Measurements from ENCODE around the gene IGFBPL1. TPM values are rescaled to one million over a fixed set of nuclear protein-coding genes. Genes with fewer than 3 reads are reported as not detected.

The IGFBPL1 gene
- total and polyA plus RNA-seq, 2 of the 13 experiments (the other 11 are each of a cell fraction or from before 2014, with no cell fraction given): 0.24 TPM; not detected in 1

DNA sequence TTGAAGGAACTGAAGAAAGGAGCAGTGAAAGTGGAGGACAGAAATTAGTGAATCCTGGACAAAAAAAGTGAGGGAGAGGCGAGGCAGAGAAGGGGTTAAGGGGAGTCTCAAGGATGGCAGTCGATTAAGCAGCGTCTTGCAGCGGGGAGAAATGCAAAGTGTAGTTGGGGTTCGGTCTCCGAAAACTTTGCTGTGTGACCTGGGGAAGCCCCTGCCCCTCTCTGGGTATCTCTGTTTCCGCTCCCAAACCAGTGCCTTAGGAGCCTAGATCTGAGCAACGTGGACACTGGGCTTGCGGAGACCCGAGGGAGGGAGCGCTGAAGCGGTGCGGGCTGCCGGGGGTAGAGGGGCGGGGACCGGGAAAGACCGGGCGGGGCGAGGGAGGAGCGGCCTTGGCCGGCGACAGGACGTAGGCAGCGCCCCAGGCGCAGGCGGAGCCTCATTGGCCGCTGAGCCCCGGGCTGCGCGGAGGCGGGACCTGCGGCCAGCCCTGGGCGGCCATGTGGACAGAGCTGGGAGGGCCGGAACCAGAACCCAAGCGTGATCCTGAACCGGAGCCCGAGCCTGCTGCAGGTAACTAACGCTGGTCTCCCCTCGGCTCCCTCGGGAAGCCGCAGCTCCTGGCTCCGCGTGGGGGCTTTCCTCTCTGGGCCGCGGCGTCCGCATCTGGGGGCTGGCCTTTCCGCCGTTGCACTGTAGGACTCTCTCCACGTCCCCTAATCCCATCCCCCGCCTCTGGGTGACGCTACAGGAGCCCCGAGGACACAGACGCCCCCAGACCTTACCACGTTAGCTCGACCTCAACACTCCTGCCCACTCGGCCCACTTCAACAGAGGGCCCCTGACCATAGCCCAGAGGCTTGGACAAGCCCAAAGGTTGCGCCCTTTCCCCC, 31.8 kb downstream of the IGFBPL1 start, which contains the start of gene ALDH1B1 (continued):
- TF ChIP-seq, protein P1, sequence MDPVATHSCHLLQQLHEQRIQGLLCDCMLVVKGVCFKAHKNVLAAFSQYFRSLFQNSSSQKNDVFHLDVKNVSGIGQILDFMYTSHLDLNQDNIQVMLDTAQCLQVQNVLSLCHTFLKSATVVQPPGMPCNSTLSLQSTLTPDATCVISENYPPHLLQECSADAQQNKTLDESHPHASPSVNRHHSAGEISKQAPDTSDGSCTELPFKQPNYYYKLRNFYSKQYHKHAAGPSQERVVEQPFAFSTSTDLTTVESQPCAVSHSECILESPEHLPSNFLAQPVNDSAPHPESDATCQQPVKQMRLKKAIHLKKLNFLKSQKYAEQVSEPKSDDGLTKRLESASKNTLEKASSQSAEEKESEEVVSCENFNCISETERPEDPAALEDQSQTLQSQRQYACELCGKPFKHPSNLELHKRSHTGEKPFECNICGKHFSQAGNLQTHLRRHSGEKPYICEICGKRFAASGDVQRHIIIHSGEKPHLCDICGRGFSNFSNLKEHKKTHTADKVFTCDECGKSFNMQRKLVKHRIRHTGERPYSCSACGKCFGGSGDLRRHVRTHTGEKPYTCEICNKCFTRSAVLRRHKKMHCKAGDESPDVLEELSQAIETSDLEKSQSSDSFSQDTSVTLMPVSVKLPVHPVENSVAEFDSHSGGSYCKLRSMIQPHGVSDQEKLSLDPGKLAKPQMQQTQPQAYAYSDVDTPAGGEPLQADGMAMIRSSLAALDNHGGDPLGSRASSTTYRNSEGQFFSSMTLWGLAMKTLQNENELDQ (CRISPR knock-in tag; IDR thresholded peaks at IDR 0.05; ENCODE audit: borderline replicate concordance): no peak
- 0 out of 2 replicates have a peak, but pooled peaks have one; percentile 8 for TF ChIP-seq ELF3 (CRISPR knock-in tag; IDR thresholded peaks at IDR 0.05)
- peak; percentile 54; the same call in 1 of the 2 replicates for TF ChIP-seq ZNF772 (CRISPR knock-in tag; IDR thresholded peaks at IDR 0.05)
- TF ChIP-seq, protein P2, sequence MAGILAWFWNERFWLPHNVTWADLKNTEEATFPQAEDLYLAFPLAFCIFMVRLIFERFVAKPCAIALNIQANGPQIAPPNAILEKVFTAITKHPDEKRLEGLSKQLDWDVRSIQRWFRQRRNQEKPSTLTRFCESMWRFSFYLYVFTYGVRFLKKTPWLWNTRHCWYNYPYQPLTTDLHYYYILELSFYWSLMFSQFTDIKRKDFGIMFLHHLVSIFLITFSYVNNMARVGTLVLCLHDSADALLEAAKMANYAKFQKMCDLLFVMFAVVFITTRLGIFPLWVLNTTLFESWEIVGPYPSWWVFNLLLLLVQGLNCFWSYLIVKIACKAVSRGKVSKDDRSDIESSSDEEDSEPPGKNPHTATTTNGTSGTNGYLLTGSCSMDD (CRISPR knock-in tag; IDR thresholded peaks at IDR 0.05): no peak
- TF ChIP-seq, protein P3, sequence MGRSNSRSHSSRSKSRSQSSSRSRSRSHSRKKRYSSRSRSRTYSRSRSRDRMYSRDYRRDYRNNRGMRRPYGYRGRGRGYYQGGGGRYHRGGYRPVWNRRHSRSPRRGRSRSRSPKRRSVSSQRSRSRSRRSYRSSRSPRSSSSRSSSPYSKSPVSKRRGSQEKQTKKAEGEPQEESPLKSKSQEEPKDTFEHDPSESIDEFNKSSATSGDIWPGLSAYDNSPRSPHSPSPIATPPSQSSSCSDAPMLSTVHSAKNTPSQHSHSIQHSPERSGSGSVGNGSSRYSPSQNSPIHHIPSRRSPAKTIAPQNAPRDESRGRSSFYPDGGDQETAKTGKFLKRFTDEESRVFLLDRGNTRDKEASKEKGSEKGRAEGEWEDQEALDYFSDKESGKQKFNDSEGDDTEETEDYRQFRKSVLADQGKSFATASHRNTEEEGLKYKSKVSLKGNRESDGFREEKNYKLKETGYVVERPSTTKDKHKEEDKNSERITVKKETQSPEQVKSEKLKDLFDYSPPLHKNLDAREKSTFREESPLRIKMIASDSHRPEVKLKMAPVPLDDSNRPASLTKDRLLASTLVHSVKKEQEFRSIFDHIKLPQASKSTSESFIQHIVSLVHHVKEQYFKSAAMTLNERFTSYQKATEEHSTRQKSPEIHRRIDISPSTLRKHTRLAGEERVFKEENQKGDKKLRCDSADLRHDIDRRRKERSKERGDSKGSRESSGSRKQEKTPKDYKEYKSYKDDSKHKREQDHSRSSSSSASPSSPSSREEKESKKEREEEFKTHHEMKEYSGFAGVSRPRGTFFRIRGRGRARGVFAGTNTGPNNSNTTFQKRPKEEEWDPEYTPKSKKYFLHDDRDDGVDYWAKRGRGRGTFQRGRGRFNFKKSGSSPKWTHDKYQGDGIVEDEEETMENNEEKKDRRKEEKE (IDR thresholded peaks at IDR 0.05): no peak
- no peak for TF ChIP-seq ZNF781 (CRISPR knock-in tag; IDR thresholded peaks at IDR 0.05; ENCODE audit: borderline replicate concordance, not compliant biosample characterization)
- no peak for TF ChIP-seq TCF7 (IDR thresholded peaks at IDR 0.05; ENCODE audit: low read depth)
- TF ChIP-seq, protein P4, sequence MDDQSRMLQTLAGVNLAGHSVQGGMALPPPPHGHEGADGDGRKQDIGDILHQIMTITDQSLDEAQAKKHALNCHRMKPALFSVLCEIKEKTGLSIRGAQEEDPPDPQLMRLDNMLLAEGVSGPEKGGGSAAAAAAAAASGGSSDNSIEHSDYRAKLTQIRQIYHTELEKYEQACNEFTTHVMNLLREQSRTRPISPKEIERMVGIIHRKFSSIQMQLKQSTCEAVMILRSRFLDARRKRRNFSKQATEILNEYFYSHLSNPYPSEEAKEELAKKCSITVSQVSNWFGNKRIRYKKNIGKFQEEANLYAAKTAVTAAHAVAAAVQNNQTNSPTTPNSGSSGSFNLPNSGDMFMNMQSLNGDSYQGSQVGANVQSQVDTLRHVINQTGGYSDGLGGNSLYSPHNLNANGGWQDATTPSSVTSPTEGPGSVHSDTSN (CRISPR knock-in tag; IDR thresholded peaks at IDR 0.05; ENCODE audit: borderline replicate concordance): peak; percentile 78; the same call in 1 of the 2 replicates
- TF ChIP-seq ZNF850 (CRISPR knock-in tag; conservative IDR thresholded peaks at IDR 0.05): no peak
- peak; percentile 60 for TF ChIP-seq SRSF1 (optimal IDR thresholded peaks at IDR 0.05; ENCODE audit: low read depth, low read length)
- TF ChIP-seq, protein P5, sequence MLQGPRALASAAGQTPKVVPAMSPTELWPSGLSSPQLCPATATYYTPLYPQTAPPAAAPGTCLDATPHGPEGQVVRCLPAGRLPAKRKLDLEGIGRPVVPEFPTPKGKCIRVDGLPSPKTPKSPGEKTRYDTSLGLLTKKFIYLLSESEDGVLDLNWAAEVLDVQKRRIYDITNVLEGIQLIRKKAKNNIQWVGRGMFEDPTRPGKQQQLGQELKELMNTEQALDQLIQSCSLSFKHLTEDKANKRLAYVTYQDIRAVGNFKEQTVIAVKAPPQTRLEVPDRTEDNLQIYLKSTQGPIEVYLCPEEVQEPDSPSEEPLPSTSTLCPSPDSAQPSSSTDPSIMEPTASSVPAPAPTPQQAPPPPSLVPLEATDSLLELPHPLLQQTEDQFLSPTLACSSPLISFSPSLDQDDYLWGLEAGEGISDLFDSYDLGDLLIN (CRISPR knock-in tag; IDR thresholded peaks at IDR 0.05; ENCODE audit: borderline replicate concordance): no peak; the same call in 1 of the 2 replicates
- TF ChIP-seq ZNF101 (CRISPR knock-in tag; IDR thresholded peaks at IDR 0.05; ENCODE audit: borderline replicate concordance, low read depth): no peak
- no peak for TF ChIP-seq NR2F2 (IDR thresholded peaks at IDR 0.05; ENCODE audit: borderline replicate concordance, low read depth)
- TF ChIP-seq KDM1A (CRISPR knock-in tag; IDR thresholded peaks at IDR 0.05): 0 out of 2 replicates have a peak, but pooled peaks have one; percentile 50
- peak; percentile 35; the same call in 1 of the 2 replicates for TF ChIP-seq ZNF292 (CRISPR knock-in tag; IDR thresholded peaks at IDR 0.05; ENCODE audit: borderline replicate concordance, low read depth)
- no peak for TF ChIP-seq RORA (CRISPR knock-in tag; IDR thresholded peaks at IDR 0.05)
- TF ChIP-seq SMC3 (IDR thresholded peaks at IDR 0.05; ENCODE audit: low read length): no peak
- peak; percentile 59; the same call in 1 of the 2 replicates for TF ChIP-seq IRF2 (CRISPR knock-in tag; IDR thresholded peaks at IDR 0.05)
- TF ChIP-seq, protein P6, sequence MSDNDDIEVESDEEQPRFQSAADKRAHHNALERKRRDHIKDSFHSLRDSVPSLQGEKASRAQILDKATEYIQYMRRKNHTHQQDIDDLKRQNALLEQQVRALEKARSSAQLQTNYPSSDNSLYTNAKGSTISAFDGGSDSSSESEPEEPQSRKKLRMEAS (IDR thresholded peaks at IDR 0.05): peak; percentile 92

All from HepG2 (cell line).